GM12878 (cell line): ENCODE data around the gene ARL14. TPM values are rescaled to one million over a fixed set of nuclear protein-coding genes. Genes with fewer than 3 reads are reported as not detected.

ENCODE experiments used
- ATAC-seq: fragments of 200-7000 bp; cut with Tn5 transposase; 3 replicates; pipeline ENCODE4 v1.9.1; 2020; ENCODE audit warnings: mild to moderate bottlenecking, moderate library complexity
- BruUV-seq: library from RNA; stranded (reverse); fragments of 400-500 nt; replicated peaks from 2 replicates; lab custom pipeline; 2021; lab: Mats Ljungman, UMichigan
- CTCF ChIA-PET: fragments of 300-600 bp; sonication (Branson Sonifier 250); formaldehyde crosslinking; extraction: SDS; loops from one replicate; lab custom pipeline; 2021; ENCODE audit warnings: inconsistent platforms; lab: Yijun Ruan, JAX
- POLR2A ChIA-PET: fragments of 350-600 bp; formaldehyde crosslinking; extraction: SDS; loops from one replicate; lab custom pipeline; 2021; ENCODE audit warnings: inconsistent platforms; lab: Charles Lee
- RAD21 ChIA-PET: fragments of 300-600 bp; sonication (Branson Sonifier 250); formaldehyde crosslinking; loops from one replicate; lab custom pipeline; 2023; ENCODE audit warnings: antibody characterized with exemption; ENCODE audit not compliant: unreplicated experiment; lab: Charles Lee
- SMC1A ChIA-PET: fragments of 300-600 bp; sonication (Branson Sonifier 250); formaldehyde crosslinking; loops from one replicate; lab custom pipeline; 2023; ENCODE audit not compliant: unreplicated experiment, uncharacterized antibody; lab: Charles Lee
- DNase-seq: peaks from one replicate; pipeline ENCODE4 v3.0.0-alpha.2; 2011; ENCODE audit warnings: low read depth, low spot score
- FAIRE-seq: peaks from 3 replicates; lab custom pipeline; 2011; peaks lifted over from hg19 to GRCh38; lab: Jason Lieb, UNC
- H2AFZ ChIP-seq: 2 replicates; pipeline ENCODE4 v1.6.0; 2011; ENCODE audit warnings: low read depth, low read length, control low read depth; ENCODE audit not compliant: control insufficient read depth
- H3K27ac ChIP-seq: 2 replicates; pipeline ENCODE4 v1.5.1; 2011; ENCODE audit warnings: control low read depth; ENCODE audit not compliant: control insufficient read depth, insufficient read depth
- H3K27me3 ChIP-seq, 2 experiments: replicated peaks in 1 of 2; 2 replicates each; pipeline versions ENCODE4 v1.6.0 to v1.6.1; 2011; ENCODE audit warnings: low read length in 1 of 2; ENCODE audit not compliant: control insufficient read depth in 2 of 2, insufficient read depth in 2 of 2
- H3K36me3 ChIP-seq, 2 experiments: 2 replicates each; pipeline ENCODE4 v1.5.1; 2011; ENCODE audit warnings: low read length in 1 of 2; ENCODE audit not compliant: control insufficient read depth in 2 of 2, insufficient read depth in 2 of 2
- H3K4me1 ChIP-seq: 2 replicates; pipeline ENCODE4 v1.6.1; 2011; ENCODE audit warnings: mild to moderate bottlenecking, low read length, moderate library complexity, mixed read lengths; ENCODE audit not compliant: control insufficient read depth, insufficient read depth
- H3K4me2 ChIP-seq: 2 replicates; pipeline ENCODE4 v1.6.0; 2011; ENCODE audit warnings: control low read depth; ENCODE audit not compliant: control insufficient read depth, insufficient read depth
- H3K4me3 ChIP-seq: fragments of 200-600 bp; sonication (generic); 2 replicates; pipeline ENCODE4 v1.5.1; 2016
- H3K79me2 ChIP-seq: 2 replicates; pipeline ENCODE4 v1.6.0; 2011; ENCODE audit warnings: low read length; ENCODE audit not compliant: control insufficient read depth, insufficient read depth
- H3K9ac ChIP-seq: 2 replicates; pipeline ENCODE4 v1.8.0; 2011; ENCODE audit warnings: low read length, control low read depth, mixed read lengths; ENCODE audit not compliant: control insufficient read depth, insufficient read depth
- H3K9me3 ChIP-seq: replicated peaks from 3 replicates; pipeline ENCODE4 v1.5.1; 2011; ENCODE audit warnings: mild to moderate bottlenecking, low read length; ENCODE audit not compliant: control insufficient read depth, insufficient read depth
- H4K20me1 ChIP-seq: 2 replicates; pipeline ENCODE4 v1.6.0; 2011; ENCODE audit not compliant: control insufficient read depth, insufficient read depth
- DPF2 ChIP-seq: fragments of 450-650 bp; IDR thresholded peaks from 2 replicates; pipeline ENCODE4 v1.6.1; 2017; ENCODE audit warnings: mild to moderate bottlenecking
- ELK1 ChIP-seq: IDR thresholded peaks from 2 replicates; pipeline ENCODE4 v1.6.1; 2012; ENCODE audit warnings: low read depth, low read length, improper control_type of control experiment
- NFYB ChIP-seq: IDR thresholded peaks from 2 replicates; pipeline ENCODE4 v1.6.1; 2011; ENCODE audit warnings: low read depth, mild to moderate bottlenecking, low read length, improper control_type of control experiment, moderate library complexity; ENCODE audit not compliant: insufficient read depth
- RCOR1 ChIP-seq: conservative IDR thresholded peaks from 2 replicates; pipeline ENCODE4 v1.6.1; 2012; ENCODE audit warnings: low read depth, low read length, improper control_type of control experiment
- TAF1 ChIP-seq: IDR thresholded peaks from 2 replicates; pipeline ENCODE4 v1.6.1; 2011; ENCODE audit warnings: mild to moderate bottlenecking, low read depth, low read length, borderline replicate concordance
- ZNF207 ChIP-seq: fragments of 450-650 bp; IDR thresholded peaks from 2 replicates; pipeline ENCODE4 v1.6.1; 2014; ENCODE audit warnings: antibody characterized with exemption, mild to moderate bottlenecking, borderline replicate concordance
- whole genome bisulfite sequencing: methylation state at CpG from one replicate; pipeline ENCODE4 v1.1.6; 2016; ENCODE audit warnings: low lambda C conversion rate; ENCODE audit not compliant: insufficient replicate concordance, insufficient coverage; ENCODE audit errors: missing lambda C conversion rate; 5-methylcytosine and 5-hydroxymethylcytosine counted together
- in situ Hi-C: fragments of 300-500 bp; cut with MboI; formaldehyde crosslinking; loops from 9 replicates; pipeline ENCODE4 v1.14.3; 2018; ENCODE audit warnings: mixed read lengths
- intact Hi-C: fragments of 100-400 bp; cut with micrococcal nuclease; formaldehyde crosslinking; loops from one replicate; pipeline ENCODE4 v1.14.2; 2022; ENCODE audit not compliant: unreplicated experiment
- polyA plus RNA-seq, 11 experiments: library from polyadenylated mRNA; depleted of rRNA in 4 of 11; unstranded in 6 of 11; stranded (reverse) in 5 of 11; fragments of >200 nt; fragmentation: Nextera tagmentation in 4 of 11; fragmentation: Illumina TruSeq in 1 of 11; extraction: Ambion mirVana in 4 of 11; extraction: Trizol in 1 of 11; gene quantifications; 1 replicate in 1 of 11; 2 replicates in 10 of 11; pipeline versions ENCODE4 v1.2.1 to v1.2.3, GENCODE V29; 2011 to 2016; ENCODE audit warnings: inconsistent platforms in 2 of 11, missing spikeins in 2 of 11, low read depth in 1 of 11
- total RNA-seq, 4 experiments: library from RNA; depleted of rRNA in 3 of 4; stranded (reverse); fragments of >200 nt in 3 of 4; fragmentation: Illumina TruSeq in 1 of 4; extraction: Trizol in 1 of 4; gene quantifications; 2 replicates each; pipeline versions ENCODE4 v1.2.1 to v1.2.3, GENCODE V29; 2013 to 2021
- TF ChIP-seq, protein P1 (sequence below): fragments of 450-650 bp; IDR thresholded peaks from 2 replicates; pipeline ENCODE4 v1.6.1; 2018; ENCODE audit warnings: borderline replicate concordance, mild to moderate bottlenecking; ENCODE audit not compliant: partially characterized antibody
- TF ChIP-seq, protein P2 (sequence below): fragments of 450-650 bp; IDR thresholded peaks from 2 replicates; pipeline ENCODE4 v1.6.1; 2017; ENCODE audit warnings: antibody characterized with exemption, mild to moderate bottlenecking, moderate library complexity

Gene ARL14
- total and polyA plus RNA-seq, 10 of the 15 experiments (the other 5 are each of a cell fraction or from before 2014, with no cell fraction given) = 0.04 to 0.18 TPM; not detected in 8

GRCh38 chr3:160673188-160673587 lies 3.8 kb upstream of the ARL14 start:
- H2AFZ ChIP-seq = no peak overlapping the region
- no peak for FAIRE-seq
- BruUV-seq = no TSS peak
- H4K20me1 ChIP-seq = no peaks in the 10 kb centered on the region
- 95% methylated on average over 1 of the region's 1 CpG for WGBS
- H3K36me3 ChIP-seq = no peaks in the 10 kb centered on the region
- DNase-seq = no peak
- no peaks in the 10 kb centered on the region; the same call in 1 of the 2 replicates for H3K4me1 ChIP-seq
- intact Hi-C loops (loop anchor here (5.0 kb wide), 1 partner anchor 226 kb away; the partner anchor contains the start of gene TRIM59), in situ Hi-C loops (no loop called here)
- ATAC-seq = no peak
- H3K4me3 ChIP-seq = no peak overlapping the region
- ChIA-PET CTCF (interaction anchor here (1.0 to 3.5 kb wide), 4 partner anchors 9 to 473 kb away, joined by 3 to 16 read pairs (median 6); no protein-coding TSS in a partner anchor), POLR2A (no interaction called here), RAD21 (interaction anchor here (0.8 to 1.2 kb wide), 2 partner anchors 9 to 20 kb away, joined by 3 to 4 read pairs; no protein-coding TSS in a partner anchor)
- H3K4me2 ChIP-seq = no peak overlapping the region
- TF ChIP-seq ELK1 (no peak), ZNF207 (no peak), RCOR1 (no peak), TAF1 (no peak), DPF2 (no peak), NFYB (no peak)
- TF ChIP-seq, protein P1, sequence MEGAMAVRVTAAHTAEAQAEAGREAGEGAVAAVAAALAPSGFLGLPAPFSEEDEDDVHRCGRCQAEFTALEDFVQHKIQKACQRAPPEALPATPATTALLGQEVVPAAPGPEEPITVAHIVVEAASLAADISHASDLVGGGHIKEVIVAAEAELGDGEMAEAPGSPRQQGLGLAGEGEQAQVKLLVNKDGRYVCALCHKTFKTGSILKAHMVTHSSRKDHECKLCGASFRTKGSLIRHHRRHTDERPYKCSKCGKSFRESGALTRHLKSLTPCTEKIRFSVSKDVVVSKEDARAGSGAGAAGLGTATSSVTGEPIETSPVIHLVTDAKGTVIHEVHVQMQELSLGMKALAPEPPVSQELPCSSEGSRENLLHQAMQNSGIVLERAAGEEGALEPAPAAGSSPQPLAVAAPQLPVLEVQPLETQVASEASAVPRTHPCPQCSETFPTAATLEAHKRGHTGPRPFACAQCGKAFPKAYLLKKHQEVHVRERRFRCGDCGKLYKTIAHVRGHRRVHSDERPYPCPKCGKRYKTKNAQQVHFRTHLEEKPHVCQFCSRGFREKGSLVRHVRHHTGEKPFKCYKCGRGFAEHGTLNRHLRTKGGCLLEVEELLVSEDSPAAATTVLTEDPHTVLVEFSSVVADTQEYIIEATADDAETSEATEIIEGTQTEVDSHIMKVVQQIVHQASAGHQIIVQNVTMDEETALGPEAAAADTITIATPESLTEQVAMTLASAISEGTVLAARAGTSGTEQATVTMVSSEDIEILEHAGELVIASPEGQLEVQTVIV = no peak
- TF ChIP-seq, protein P2, sequence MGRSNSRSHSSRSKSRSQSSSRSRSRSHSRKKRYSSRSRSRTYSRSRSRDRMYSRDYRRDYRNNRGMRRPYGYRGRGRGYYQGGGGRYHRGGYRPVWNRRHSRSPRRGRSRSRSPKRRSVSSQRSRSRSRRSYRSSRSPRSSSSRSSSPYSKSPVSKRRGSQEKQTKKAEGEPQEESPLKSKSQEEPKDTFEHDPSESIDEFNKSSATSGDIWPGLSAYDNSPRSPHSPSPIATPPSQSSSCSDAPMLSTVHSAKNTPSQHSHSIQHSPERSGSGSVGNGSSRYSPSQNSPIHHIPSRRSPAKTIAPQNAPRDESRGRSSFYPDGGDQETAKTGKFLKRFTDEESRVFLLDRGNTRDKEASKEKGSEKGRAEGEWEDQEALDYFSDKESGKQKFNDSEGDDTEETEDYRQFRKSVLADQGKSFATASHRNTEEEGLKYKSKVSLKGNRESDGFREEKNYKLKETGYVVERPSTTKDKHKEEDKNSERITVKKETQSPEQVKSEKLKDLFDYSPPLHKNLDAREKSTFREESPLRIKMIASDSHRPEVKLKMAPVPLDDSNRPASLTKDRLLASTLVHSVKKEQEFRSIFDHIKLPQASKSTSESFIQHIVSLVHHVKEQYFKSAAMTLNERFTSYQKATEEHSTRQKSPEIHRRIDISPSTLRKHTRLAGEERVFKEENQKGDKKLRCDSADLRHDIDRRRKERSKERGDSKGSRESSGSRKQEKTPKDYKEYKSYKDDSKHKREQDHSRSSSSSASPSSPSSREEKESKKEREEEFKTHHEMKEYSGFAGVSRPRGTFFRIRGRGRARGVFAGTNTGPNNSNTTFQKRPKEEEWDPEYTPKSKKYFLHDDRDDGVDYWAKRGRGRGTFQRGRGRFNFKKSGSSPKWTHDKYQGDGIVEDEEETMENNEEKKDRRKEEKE = no peak
- TF ChIP-seq, all 136 proteins: peak for 0
- no peak overlapping the region for H3K9ac ChIP-seq
- H3K27me3 ChIP-seq = no peaks in the 10 kb centered on the region
- no peak overlapping the region for H3K27ac ChIP-seq
- H3K79me2 ChIP-seq = no peaks in the 10 kb centered on the region
- H3K9me3 ChIP-seq = no peaks in the 10 kb centered on the region
- SMC1A ChIA-PET = interaction anchor here (0.7 to 1.4 kb wide), 3 partner anchors 9 to 26 kb away, joined by 3 to 5 read pairs (median 3); no protein-coding TSS in a partner anchor
